22Rv1 (cell line): Measurements from ENCODE around the gene MICOS13.

Source experiments
- ZFX ChIP-seq: fragments of 450-650 bp; IDR thresholded peaks from 2 replicates; pipeline ENCODE4 v1.6.1; 2017; ENCODE audit warnings: antibody characterized with exemption, borderline replicate concordance
- TF ChIP-seq, protein P1 (sequence below): fragments of 450-650 bp; IDR thresholded peaks from 2 replicates; pipeline ENCODE4 v1.5.1; 2017; ENCODE audit warnings: mild to moderate bottlenecking

GRCh38 chr19:5686647-5687359 is 6.5 kb upstream of the MICOS13 start:
- TF ChIP-seq, protein P1, sequence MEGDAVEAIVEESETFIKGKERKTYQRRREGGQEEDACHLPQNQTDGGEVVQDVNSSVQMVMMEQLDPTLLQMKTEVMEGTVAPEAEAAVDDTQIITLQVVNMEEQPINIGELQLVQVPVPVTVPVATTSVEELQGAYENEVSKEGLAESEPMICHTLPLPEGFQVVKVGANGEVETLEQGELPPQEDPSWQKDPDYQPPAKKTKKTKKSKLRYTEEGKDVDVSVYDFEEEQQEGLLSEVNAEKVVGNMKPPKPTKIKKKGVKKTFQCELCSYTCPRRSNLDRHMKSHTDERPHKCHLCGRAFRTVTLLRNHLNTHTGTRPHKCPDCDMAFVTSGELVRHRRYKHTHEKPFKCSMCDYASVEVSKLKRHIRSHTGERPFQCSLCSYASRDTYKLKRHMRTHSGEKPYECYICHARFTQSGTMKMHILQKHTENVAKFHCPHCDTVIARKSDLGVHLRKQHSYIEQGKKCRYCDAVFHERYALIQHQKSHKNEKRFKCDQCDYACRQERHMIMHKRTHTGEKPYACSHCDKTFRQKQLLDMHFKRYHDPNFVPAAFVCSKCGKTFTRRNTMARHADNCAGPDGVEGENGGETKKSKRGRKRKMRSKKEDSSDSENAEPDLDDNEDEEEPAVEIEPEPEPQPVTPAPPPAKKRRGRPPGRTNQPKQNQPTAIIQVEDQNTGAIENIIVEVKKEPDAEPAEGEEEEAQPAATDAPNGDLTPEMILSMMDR = peak; percentile 98
- TF ChIP-seq ZFX = no peak
